SHP77 (cell line): ENCODE measurements around the gene PTPRO.

Experiments
- DNase-seq, 2 experiments: peaks; one replicate each; lab custom pipeline; 2025; lab: John Stamatoyannopoulos, UW

Gene PTPRO

GRCh38 chr12:15646581-15646980, 324.3 kb downstream of the PTPRO start:
- no peak for DNase-seq
